ENCODE results near the gene PRR23B. TPM values are rescaled to one million over a fixed set of nuclear protein-coding genes. Genes with fewer than 3 reads are reported as not detected.

PRR23B gene
- total RNA-seq, 1 experiment from 2014 or later: not detected

- WGBS (ENCODE audit: extremely low coverage, insufficient read length, low lambda C conversion rate): no CpG with 5 or more reads among the region's 60 CpGs
- no peak within 1 kb of the TSS for H4K5ac ChIP-seq (ENCODE audit: insufficient read length, low read depth, low read length)
- no peak within 1 kb of the TSS for H2AK5ac ChIP-seq (ENCODE audit: insufficient read length, low read length)
- no peaks in the 10 kb centered on the region for H4K20me1 ChIP-seq (ENCODE audit: control insufficient read depth, insufficient read depth, insufficient read length)
- no peak within 1 kb of the TSS for H4K91ac ChIP-seq (ENCODE audit: insufficient read length, low read depth, low read length)
- H2BK15ac ChIP-seq (ENCODE audit: low read depth, low read length): no peak within 1 kb of the TSS
- no peak within 1 kb of the TSS for H2BK120ac ChIP-seq (ENCODE audit: low read depth, low read length, poor library complexity, severe bottlenecking)
- peaks cover 3% of the 10 kb centered on the region for H3K27me3 Mint-ChIP-seq (ENCODE audit: low read depth)
- H3K14ac ChIP-seq (ENCODE audit: insufficient read depth, low read length): no peak within 1 kb of the TSS
- TF ChIP-seq CTCF (conservative IDR thresholded peaks at IDR 0.05): no peak
- H3T11ph ChIP-seq (ENCODE audit: low read length): no peak within 1 kb of the TSS
- no peaks in the 10 kb centered on the region for H3K79me1 ChIP-seq (ENCODE audit: insufficient read depth, low read depth, low read length, poor library complexity, severe bottlenecking)
- no peak within 1 kb of the TSS for H2BK12ac ChIP-seq (ENCODE audit: insufficient read length, low read depth, low read length)
- H3K9ac ChIP-seq (ENCODE audit: extremely low read depth, insufficient read length, low read length): no peak within 1 kb of the TSS
- no peaks in the 10 kb centered on the region; a peak in 2 of 7 replicates for H3K36me3 Mint-ChIP-seq (ENCODE audit: insufficient read depth in 1 of 3, low read depth in 3 of 3)
- no peak for DNase-seq
- H3K27ac ChIP-seq (ENCODE audit: insufficient read length, low read depth, low read length): no peak within 1 kb of the TSS
- H3K18ac ChIP-seq (ENCODE audit: insufficient read length, low read depth, low read length): no peak within 1 kb of the TSS
- H2AFZ ChIP-seq (ENCODE audit: low read length): no peak within 1 kb of the TSS
- H3K4ac ChIP-seq (ENCODE audit: low read depth, low read length): no peak within 1 kb of the TSS
- no peak within 1 kb of the TSS for H3K27ac Mint-ChIP-seq
- no peaks in the 10 kb centered on the region for H3K79me2 ChIP-seq (ENCODE audit: insufficient read depth, low read length)
- H3K4me1 ChIP-seq (ENCODE audit: insufficient read depth, low read length): no peaks in the 10 kb centered on the region
- no peaks in the 10 kb centered on the region for H3K27me3 ChIP-seq (ENCODE audit: insufficient read depth, low read length)
- H2BK20ac ChIP-seq (ENCODE audit: low read depth, low read length, poor library complexity, severe bottlenecking): no peak within 1 kb of the TSS
- peaks cover 20 to 29% of the 10 kb centered on the region in 2 experiments for H3K9me3 Mint-ChIP-seq
- no peak within 1 kb of the TSS for H2BK5ac ChIP-seq (ENCODE audit: insufficient read length, low read length)
- no peak within 1 kb of the TSS for H3K56ac ChIP-seq (ENCODE audit: insufficient read length, low read depth, low read length)
- H3K4me1 Mint-ChIP-seq: no peaks in the 10 kb centered on the region
- H3K9me3 ChIP-seq (ENCODE audit: control insufficient read depth, low read depth, low read length): no peaks in the 10 kb centered on the region
- H3K23me2 ChIP-seq (ENCODE audit: insufficient read length, low read depth, low read length, poor library complexity, severe bottlenecking): no peaks in the 10 kb centered on the region
- H4K8ac ChIP-seq (replicated peaks; ENCODE audit: insufficient read length, low read depth, low read length): no peak within 1 kb of the TSS
- H3K23ac ChIP-seq (ENCODE audit: insufficient read length, low read depth, low read length): no peak within 1 kb of the TSS
- H3K4me3 Mint-ChIP-seq: no peak within 1 kb of the TSS
- H3K4me2 ChIP-seq (ENCODE audit: insufficient read depth, insufficient read length, low read length): no peak within 1 kb of the TSS
These were observed 14.5 kb downstream of the PRR23B start, which contains the start of gene PRR23A for GRCh38 chr3:139006051-139006716. Gene PRR23A (minus strand): TSS chr3:139006268. CDS start chr3:139006268, 0 bp downstream.

Measured in H9 (cell line).